Stimulated activated CD8-positive, alpha-beta memory T cell treated with anti-CD3 and anti-CD28 coated beads, Interleukin-7, amount 100 ng/mL, for 24 hours (primary cell): ENCODE measurements around the gene KCNC3.

Source experiments
- DNase-seq: peaks from one replicate; pipeline ENCODE4 v3.0.0-alpha.2; 2020; ENCODE audit warnings: low read depth

The KCNC3 gene

DNA sequence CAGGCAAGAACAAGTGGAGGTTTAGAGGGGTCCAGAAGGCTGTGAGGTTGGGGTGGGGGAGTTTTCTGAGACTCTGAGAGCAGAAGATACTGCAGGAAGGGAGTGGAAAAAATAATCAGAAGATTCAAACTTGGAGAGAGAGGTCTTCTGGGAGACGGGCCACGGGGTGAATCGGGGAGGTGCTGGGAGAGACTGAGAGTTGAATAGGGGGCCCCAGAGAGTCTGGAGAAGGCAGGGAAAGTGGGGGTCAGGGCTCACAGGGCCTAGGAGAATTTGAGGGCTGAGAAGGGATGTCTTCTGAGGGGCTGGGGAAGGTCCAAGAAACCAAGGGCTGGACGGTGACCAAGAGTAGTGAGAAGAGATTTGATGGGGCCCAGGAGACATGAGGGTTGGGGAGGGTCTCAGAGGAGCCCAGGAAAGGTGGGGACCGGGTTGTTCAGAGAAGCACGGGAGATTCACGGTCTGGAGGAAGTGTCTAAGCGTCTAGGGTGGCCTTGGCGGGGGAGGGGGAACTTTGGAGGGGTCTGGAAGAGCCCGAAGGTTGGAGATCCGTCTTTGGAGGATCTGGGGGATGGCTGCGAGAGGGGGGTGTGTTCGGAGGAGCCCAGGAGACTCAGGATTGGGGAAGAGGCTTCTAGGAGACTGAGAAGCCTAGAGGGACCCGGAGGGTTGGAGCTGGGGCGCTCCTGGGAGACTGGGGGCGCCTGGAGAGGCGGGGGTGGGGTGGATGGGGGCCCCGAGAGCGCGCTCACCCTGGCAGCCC lies 1.5 kb downstream of the KCNC3 start:
- no peak for DNase-seq

DNA sequence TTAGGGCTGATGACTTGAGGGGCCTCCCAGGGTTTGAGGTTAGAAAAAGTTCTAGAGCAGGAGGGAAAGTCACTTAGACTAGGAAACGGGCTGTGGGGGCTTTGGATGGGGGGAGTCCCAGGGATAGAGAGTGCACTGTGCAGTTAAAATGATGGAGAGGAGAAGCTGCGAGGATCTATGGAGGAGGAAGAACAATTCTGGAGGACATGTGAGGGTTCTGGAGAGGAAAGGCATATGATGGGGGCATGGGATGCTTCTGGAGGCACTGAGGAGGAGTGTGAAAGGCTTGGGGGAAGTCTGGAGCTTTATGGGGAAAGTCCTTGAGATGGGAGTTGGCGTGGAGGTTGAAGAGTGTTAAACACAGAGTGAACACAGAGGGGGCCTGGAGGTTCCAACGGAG lies 2.2 kb downstream of the KCNC3 start:
- DNase-seq = no peak

DNA sequence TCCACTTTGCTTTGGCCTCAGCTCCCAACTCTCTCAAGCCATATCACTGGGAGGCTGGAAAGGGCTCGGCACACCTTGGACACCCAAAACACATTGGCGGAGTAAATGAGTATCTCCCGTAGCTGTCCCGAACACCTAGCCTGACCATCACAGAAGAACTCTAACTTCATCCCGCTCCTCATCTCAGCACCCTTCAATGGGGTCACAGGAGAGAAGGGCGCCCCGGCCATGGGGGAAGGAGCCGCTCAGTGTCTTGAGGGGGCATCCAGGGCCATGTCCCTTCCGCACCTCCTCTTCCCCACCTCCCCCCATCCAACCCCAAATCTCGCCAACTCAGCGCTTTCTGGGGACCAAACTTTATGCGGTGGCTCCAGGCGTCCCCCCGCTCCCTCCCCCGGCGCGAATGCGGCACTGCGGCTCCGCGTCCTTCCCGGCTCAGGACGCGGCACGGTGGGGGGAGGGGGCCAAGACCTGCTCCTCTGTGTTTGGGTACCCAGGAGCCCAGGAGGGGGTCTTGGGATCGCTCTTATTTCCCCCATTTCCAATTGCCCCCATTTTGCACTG lies 3.0 kb downstream of the KCNC3 start:
- DNase-seq = no peak

DNA sequence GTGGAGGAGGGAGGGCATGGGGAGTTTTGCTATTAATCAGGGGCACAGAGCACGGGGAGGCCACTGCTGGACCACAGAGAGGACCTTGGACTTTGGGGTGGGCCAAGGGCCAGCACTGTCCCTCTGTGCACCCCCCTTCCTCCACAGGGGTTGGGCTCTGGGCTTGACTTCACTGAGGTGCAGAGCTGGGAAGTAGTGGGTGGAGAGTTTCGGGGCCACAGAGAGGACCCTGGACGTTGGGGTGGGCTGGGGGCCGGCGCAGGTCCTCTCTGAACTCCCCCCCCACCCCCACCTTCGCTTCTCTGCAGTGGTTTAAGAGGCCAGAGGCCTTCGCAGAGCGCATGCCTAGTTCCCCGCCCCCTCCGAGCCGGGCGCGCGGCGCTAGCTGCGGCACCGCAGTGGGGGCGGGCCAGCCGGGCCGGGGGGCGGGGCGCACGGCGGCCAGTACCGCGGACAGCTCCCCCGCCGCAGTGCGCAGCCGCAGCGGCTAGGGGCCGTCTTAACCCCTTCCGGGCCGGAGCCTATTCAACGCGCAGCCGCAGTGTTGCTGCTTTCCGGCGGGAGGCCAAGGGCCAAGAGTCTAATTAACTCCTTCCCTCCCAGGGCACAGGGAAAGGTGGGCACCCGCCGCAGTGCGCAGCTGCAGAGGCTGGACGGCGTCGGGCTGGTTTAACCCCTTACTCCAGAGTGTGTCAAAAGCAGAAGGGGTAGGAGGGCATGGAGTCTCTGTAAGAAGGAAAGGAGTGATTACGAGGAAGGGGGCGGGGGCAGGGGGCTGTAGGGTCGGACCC lies 3.7 kb downstream of the KCNC3 start:
- no peak for DNase-seq

GRCh38 chr19:50324331-50324730 lies 4.8 kb downstream of the KCNC3 start:
- DNase-seq = no peak

GRCh38 chr19:50323782-50324133 lies 5.4 kb downstream of the KCNC3 start:
- no peak for DNase-seq

DNA sequence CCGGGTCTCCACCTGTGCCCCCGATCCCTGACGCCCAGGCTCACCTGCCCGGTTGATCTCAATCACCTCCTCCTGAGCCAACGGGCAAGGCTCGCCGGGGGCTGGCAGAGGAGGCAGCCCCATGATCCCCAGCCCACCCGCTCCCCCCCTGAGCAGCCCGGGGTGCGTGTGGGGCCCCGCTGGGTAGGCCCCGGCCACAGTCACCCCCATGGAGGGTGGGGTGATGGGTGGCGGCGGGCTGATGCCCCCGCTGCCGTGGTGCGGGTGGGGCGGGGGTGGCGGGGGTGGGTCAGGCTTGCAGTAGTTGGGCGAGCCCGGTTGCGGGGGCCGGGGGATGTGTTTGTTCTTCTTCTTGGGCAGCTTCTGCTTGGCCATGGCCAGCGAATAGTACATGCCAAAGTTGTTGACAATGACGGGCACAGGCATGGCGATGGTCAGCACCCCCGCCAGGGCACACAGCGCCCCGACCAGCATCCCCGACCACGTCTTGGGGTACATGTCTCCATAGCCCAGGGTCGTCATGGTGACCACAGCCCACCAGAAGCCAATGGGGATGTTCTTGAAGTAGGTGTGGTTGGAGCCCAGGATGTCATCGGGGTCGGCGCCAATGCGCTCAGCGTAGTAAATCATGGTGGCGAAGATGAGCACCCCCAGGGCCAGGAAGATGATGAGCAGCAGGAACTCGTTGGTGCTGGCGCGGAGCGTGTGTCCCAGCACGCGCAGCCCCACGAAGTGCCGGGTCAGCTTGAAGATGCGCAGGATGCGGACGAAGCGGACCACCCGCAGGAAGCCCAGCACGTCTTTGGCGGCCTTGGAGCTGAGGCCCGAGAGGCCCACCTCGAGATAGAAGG lies 6.0 kb downstream of the KCNC3 start:
- DNase-seq = no peak

GRCh38 chr19:50322234-50322633 lies 6.9 kb downstream of the KCNC3 start:
- no peak for DNase-seq

- DNase-seq = no peak
These were observed 7.3 kb downstream of the KCNC3 start for GRCh38 chr19:50321831-50322230.

DNA sequence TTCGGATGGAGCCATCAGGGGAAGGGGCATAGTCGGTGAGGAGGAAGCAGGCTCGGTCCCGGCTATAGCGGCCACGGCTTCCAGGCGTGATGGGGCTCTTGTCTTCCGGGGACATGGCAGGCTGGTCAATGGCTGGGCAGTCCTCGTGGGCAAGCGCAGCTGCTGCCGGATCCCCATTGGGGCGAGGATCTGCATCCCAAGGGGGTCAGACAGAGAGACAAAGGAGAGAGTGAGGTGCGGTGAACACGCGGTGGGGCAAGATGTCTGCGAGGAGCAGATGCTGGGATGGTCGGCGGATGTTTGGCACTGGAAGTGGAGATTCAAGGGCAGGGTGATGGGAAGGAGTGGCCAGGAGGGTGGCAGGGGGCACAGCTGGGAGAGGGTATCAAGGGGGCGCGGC lies 8.6 kb downstream of the KCNC3 start:
- DNase-seq = no peak

DNA sequence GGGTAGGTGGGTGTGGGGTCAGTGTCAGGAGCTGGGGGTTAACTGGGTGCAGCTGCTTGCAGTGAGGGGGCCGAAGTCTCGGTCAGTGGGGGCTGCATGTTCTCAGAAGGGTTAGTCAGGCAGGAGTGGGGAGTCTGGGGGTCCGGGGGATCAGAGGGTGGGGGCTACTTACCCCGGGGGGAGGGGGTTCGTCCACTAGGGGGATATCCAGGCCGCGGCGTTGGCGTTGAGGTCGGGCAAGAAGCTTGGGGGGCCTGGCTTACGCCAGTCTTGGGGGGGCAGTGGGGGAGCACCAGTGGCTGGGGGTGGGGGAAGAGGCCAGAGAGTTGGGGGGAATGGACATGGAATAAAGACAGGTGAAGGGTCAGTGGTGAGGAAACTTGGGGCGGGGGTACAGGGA lies 9.1 kb downstream of the KCNC3 start:
- DNase-seq = no peak

- DNase-seq = no peak
These were observed 10.0 kb downstream of the KCNC3 start for GRCh38 chr19:50319156-50319555.

DNA sequence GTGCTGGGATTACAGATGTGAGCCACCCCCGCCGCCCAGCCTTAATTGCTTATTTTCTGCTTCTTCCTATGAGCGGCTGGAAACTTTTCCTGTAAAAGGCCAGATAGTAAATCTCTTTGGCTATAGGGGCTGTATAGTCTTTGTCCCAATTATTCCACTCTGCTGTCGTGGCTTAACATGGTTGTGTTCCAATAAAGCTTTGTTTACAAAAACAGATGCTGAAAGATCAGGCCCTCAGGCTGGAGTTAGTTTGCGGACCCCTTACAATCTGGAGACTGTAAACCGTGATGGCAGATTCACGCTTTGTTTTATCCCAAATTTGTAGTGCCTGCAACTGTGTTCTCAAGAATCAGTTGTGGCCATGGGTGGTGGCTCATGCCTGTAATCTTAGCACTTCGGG lies 10.7 kb downstream of the KCNC3 start:
- DNase-seq = no peak

DNA sequence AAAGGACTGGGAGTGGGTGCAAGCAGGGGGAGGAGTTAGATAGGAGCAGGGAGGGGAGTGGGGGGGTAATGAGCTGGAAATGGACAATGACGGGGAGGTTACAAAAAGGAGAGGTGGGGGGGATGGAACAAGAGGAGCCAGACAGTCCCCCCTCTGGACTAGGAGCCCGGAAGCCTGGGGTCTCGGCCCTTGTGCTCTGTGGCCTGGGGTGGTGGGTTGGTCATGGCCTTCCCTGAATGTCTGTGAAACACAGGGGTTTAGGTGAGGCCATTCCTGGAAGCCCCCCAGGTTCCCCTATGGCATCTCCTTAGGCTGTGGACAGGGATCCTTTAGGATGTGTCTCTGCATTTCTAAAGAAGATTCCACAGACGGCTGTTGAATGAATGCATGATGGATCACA lies 12.1 kb downstream of the KCNC3 start:
- no peak for DNase-seq

DNA sequence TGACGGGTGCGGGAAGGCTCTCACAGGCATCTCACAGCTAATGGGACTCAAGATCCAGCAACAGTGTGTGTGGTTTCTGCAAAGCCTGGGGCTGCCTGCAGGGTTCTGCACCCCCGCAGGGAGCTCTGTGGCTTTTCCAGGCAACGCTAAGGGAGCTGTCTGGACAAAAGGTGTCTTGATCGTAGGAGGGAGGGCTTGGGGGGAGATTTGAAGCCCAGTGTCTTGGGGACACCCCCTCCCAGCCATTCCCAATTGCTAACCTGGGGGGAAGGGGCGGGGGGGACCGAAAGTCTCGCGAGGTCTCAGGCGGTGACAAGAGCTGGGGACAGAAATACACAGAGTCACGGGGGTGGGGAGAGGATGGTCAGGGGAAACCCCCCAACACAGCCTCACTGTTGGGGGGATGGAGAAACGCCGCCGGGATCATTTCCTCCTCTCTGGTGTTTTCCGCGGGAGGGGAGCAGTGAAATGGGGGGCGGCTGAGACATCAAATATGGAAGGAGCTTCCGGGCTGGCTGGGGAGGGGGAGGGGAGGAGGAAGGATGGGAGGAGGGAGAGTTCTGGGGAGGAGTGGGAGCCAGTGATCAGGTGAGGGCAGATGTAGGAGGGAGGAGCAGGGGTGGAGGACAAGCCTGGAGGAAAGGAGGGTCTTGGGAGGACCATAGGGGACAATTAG lies 13.3 kb downstream of the KCNC3 start:
- no peak for DNase-seq

DNA sequence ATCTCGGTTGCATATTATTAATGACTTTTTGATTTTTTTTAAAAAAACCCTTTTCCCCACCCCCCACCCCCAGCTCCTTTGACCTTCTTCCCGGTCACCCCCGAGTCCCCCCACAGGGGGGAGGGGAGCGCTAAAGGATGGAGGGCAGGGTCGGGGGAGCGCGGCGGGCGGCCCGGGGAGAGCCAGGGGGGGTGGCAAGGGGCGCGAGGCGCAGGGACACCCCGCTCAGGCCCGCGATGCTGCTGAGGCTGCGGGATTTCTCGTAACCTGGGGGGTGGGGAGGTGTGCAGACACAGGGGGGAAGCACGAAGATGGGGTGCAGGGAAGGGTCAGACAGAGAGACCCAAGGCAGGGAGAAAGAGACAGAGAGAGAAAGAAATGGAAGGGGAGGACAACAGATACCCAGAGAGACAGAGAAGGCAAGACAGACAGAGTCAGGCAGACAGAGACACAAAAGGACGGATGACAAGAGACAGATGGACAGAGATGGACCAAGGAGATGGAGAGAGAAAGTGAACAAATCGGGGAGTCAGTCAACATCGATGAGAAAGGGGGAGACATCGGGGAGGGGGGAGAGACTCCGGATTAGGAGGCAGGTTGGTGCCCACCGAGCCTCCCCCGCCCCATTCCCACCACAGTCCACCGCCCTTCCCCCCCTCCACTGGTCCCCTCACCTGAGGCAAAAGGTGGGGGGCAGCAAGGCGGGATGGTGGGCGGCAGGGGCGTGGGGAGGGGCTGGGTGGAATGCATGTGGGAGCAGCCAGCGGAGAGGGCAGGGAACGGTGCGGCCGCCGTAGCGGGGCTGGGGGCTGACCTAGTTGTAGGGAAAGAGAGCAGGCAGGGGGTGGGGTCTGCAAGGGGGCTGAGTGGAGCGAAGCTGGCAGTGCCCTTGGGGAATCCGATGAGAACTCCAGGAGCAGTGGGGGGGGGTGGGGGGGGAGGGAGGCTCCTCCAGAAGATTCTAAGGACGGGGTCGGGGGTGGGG lies 14.2 kb downstream of the KCNC3 start:
- DNase-seq = no peak

DNA sequence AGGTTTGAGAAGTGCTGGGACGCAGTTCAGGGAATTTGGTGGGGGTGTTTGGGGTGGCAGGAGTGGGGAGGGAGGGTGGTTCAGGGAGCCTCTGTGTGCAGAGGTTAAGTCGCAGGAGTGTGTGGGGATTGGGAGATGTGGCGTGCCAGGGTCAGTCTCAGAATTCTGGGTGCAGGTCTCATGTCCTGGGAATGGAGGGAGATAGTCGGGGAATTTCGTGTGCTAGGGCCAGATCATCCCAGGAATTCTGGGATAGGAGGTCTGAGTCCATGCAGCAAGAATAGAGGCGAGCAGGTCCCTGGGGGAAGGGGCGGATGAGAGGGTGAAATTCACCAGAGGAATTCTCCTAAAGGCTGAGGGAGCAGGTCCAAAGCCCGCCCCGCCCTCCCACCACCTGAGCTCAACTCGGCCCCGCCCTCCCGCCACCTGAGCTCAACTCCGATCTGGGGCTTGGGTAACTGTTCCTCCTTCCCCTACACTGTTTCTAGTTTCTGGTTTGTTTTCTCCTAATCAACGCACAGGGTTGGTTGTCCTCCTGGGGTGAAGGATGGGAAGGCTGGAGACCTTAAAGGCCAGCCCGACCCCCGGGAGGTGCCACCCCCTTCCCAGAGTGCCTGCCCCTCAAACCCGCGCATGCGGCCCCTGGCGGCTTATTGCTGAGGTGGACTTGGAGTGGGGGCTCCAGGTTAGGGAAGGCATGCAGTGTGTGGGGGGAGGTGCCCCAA lies 15.2 kb downstream of the KCNC3 start:
- no peak for DNase-seq

- DNase-seq = no peak
These were observed 16.0 kb downstream of the KCNC3 start for GRCh38 chr19:50312967-50313811.
